Skeletal muscle tissue (tissue), 4 donors: Measurements from ENCODE around the gene TNNI3. TPM values are rescaled to one million over a fixed set of nuclear protein-coding genes. Genes with fewer than 3 reads are reported as not detected.
"Not testable (repeated sequence)": the region's sequence is repeated elsewhere in the genome, so short reads cannot be mapped to it uniquely, and the experiment has no call there.

Experiments
- H3K27ac ChIP-seq: one replicate; pipeline ENCODE4 v1.7.0; 2013; ENCODE audit warnings: mild to moderate bottlenecking, low read depth, low read length, inconsistent platforms
- H3K27me3 ChIP-seq, 3 donors: one replicate each; pipeline ENCODE4 v1.7.0; 2013; ENCODE audit warnings: low read length in 3 of 3; ENCODE audit not compliant: control insufficient read depth in 3 of 3, insufficient read depth in 3 of 3
- H3K36me3 ChIP-seq, 3 donors: one replicate each; pipeline ENCODE4 v1.7.0; 2013; ENCODE audit warnings: low read length in 3 of 3; ENCODE audit not compliant: control insufficient read depth in 3 of 3, insufficient read depth in 3 of 3
- H3K4me1 ChIP-seq, 3 donors: one replicate each; pipeline ENCODE4 v1.7.0; 2013; ENCODE audit warnings: low read length in 3 of 3, mild to moderate bottlenecking in 3 of 3; ENCODE audit not compliant: control insufficient read depth in 3 of 3, insufficient read depth in 3 of 3
- H3K4me3 ChIP-seq, 3 donors: one replicate each; pipeline ENCODE4 v1.7.0; 2013; ENCODE audit warnings: low read length in 3 of 3
- H3K9ac ChIP-seq, 3 donors: one replicate each; pipeline ENCODE4 v1.7.0; 2013; ENCODE audit warnings: low read length in 3 of 3, mild to moderate bottlenecking in 3 of 3, moderate library complexity in 2 of 3, low read depth in 1 of 3
- H3K9me3 ChIP-seq, 3 donors: one replicate each; pipeline ENCODE4 v1.7.0; 2013; ENCODE audit warnings: low read length in 3 of 3; ENCODE audit not compliant: control insufficient read depth in 3 of 3
- total RNA-seq: library from RNA; depleted of rRNA; stranded (reverse); fragments of >200 nt; gene quantifications from one replicate; pipeline ENCODE4 v1.2.3, GENCODE V29; 2014
- donor health status: Osteomylitis.

Gene TNNI3
- total RNA-seq, 1 donor from 2014 or later: 4.7 TPM

- no peaks in the 10 kb centered on the region for H3K9me3 ChIP-seq
- H3K9ac ChIP-seq: no peak overlapping the region
- H3K27ac ChIP-seq: no peak overlapping the region
- H3K4me3 ChIP-seq: peak overlapping the region in 1 of 3 donors; percentile 46
- no peaks in the 10 kb centered on the region for H3K36me3 ChIP-seq
- peaks cover 81 to 86% (median 84%) of the 10 kb centered on the region in 3 donors for H3K27me3 ChIP-seq
- peaks cover 0 to 9% (median 3%) of the 10 kb centered on the region in 3 donors for H3K4me1 ChIP-seq
Measured at GRCh38 chr19:55173714-55174409, 16.3 kb upstream of the TNNI3 start.

GRCh38 chr19:55173186-55173713 is 15.7 kb upstream of the TNNI3 start:
- peaks cover 0 to 9% (median 3%) of the 10 kb centered on the region in 3 donors for H3K4me1 ChIP-seq
- H3K27ac ChIP-seq: no peak overlapping the region
- H3K9me3 ChIP-seq: no peaks in the 10 kb centered on the region
- peaks cover 77 to 83% (median 78%) of the 10 kb centered on the region in 3 donors for H3K27me3 ChIP-seq
- peak overlapping the region in 1 of 3 donors; percentile 46 for H3K4me3 ChIP-seq
- no peaks in the 10 kb centered on the region for H3K36me3 ChIP-seq
- H3K9ac ChIP-seq: no peak overlapping the region

DNA sequence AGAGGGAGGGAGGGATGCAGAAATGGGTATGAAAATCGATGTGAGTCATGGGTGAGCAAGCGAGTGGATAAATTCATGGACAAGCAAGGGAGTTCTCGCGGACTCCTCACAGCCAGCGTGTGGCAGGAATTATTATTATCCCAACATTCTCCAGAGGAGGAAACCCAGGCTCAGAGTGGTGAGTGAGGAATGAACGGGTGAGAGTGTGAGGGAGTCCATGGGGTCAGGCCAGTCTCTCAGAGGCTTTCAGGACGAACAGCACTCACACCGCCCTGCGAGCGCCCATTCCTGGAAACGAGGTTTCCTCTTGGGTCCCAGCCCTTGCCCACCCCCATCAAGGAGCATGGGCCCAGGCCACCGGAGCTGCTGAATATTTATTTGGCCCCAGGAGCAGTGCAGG is 15.2 kb upstream of the TNNI3 start:
- Histone ChIP-seq H3K36me3 (no peaks in the 10 kb centered on the region), H3K9me3 (no peaks in the 10 kb centered on the region), H3K4me3 (no peak overlapping the region), H3K27me3 (peaks cover 74 to 79% (median 76%) of the 10 kb centered on the region in 3 donors), H3K9ac (no peak overlapping the region), H3K4me1 (peaks cover 0 to 9% (median 3%) of the 10 kb centered on the region in 3 donors), H3K27ac (no peak overlapping the region)

DNA sequence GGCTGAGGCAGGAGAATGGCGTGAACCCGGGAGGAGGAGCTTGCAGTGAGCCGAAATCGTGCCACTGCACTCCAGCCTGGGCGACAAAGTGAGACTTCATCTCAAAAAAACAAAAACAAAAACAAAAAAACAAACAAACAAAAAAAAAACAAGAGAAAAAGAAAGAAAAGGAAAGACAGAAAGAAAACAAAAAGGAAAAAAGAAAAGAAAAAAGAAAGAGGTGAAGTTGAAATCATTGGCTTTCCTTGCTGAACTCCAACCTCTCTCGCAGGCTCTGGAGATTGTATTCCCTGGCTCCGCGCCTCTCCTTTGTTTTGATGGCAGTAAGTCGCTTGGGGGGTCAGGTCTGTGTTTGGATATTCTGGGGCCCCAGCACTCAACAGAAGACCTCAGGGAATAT is 14.8 kb upstream of the TNNI3 start:
- not testable (repeated sequence) for H3K9ac ChIP-seq, H3K4me3 ChIP-seq, H3K27ac ChIP-seq, H3K36me3 ChIP-seq, H3K9me3 ChIP-seq, H3K4me1 ChIP-seq
- H3K27me3 ChIP-seq: peaks cover 73 to 78% (median 76%) of the 10 kb centered on the region in 3 donors

- Histone ChIP-seq H3K27me3 (peaks cover 66 to 70% (median 69%) of the 10 kb centered on the region in 3 donors), H3K4me1 (peaks cover 3 to 11% (median 7%) of the 10 kb centered on the region in 3 donors), H3K4me3 (no peak overlapping the region), H3K36me3 (no peaks in the 10 kb centered on the region), H3K27ac (no peak overlapping the region), H3K9ac (no peak overlapping the region), H3K9me3 (no peaks in the 10 kb centered on the region)
Measured at GRCh38 chr19:55171440-55171839, 13.9 kb upstream of the TNNI3 start.

GRCh38 chr19:55169136-55169535 is 11.6 kb upstream of the TNNI3 start:
- Histone ChIP-seq H3K27me3 (peaks cover 52 to 53% (median 53%) of the 10 kb centered on the region in 3 donors), H3K27ac (no peak overlapping the region), H3K9me3 (no peaks in the 10 kb centered on the region), H3K4me3 (no peak overlapping the region), H3K36me3 (no peaks in the 10 kb centered on the region), H3K4me1 (peaks cover 10 to 19% (median 17%) of the 10 kb centered on the region in 3 donors), H3K9ac (no peak overlapping the region)

- Histone ChIP-seq H3K27ac (no peak within 1 kb of the TSS), H3K4me3 (peak within 1 kb of the TSS; percentile 63 to 77 (median 67)), H3K27me3 (peaks cover 37 to 44% (median 42%) of the 10 kb centered on the region in 3 donors), H3K36me3 (no peaks in the 10 kb centered on the region), H3K9me3 (no peaks in the 10 kb centered on the region), H3K4me1 (peaks cover 7 to 17% (median 10%) of the 10 kb centered on the region in 3 donors), H3K9ac (no peak within 1 kb of the TSS)
Measured at GRCh38 chr19:55166530-55167268, 9.2 kb upstream of the TNNI3 start, which contains the start of gene DNAAF3. TSS of gene DNAAF3 (minus strand) at chr19:55166613. CDS start at chr19:55166413, 200 bp downstream.

DNA sequence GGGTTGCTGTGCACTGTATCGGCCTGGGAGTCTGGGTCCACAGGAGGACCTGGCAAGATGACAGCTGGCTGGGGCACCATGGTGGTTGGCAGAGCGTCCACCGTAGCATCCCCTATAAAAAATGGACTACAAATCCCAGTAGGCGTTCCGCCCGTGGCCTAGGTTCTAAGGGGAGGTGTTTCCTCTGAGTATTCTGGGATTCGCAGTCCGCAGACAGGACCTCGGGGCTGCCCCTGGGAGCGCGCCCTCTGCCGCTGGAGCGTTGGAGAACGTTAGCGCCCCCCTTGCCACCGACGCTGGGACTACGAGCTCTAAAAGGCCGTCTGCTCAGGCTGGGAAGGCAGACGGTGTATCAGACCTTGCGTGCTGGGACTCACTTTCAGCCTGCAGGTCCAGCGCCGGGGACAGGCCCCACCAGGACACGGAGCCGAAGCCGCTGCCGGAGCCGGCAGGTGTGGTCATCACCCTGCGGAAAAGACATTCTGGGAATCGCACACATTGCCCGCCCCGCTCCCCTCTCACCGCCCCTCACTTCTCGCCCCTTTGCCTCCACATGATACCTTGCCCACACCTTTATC is 8.5 kb upstream of the TNNI3 start:
- Histone ChIP-seq H3K36me3 (no peaks in the 10 kb centered on the region), H3K27ac (no peak overlapping the region), H3K4me3 (peak overlapping the region; percentile 63 to 77 (median 67)), H3K9ac (no peak overlapping the region), H3K27me3 (peaks cover 37 to 42% (median 41%) of the 10 kb centered on the region in 3 donors), H3K9me3 (no peaks in the 10 kb centered on the region), H3K4me1 (peaks cover 7 to 17% (median 10%) of the 10 kb centered on the region in 3 donors)

GRCh38 chr19:55161571-55162322 is 4.2 kb upstream of the TNNI3 start:
- no peak overlapping the region for H3K4me3 ChIP-seq
- H3K9me3 ChIP-seq: no peaks in the 10 kb centered on the region
- H3K9ac ChIP-seq: no peak overlapping the region
- no peaks in the 10 kb centered on the region for H3K36me3 ChIP-seq
- peaks cover 28 to 36% (median 34%) of the 10 kb centered on the region in 3 donors for H3K27me3 ChIP-seq
- H3K27ac ChIP-seq: no peak overlapping the region
- H3K4me1 ChIP-seq: peaks cover 15 to 29% (median 23%) of the 10 kb centered on the region in 3 donors
